NOMO-1 treated with DMSO at 0.1 percent for 48 hours (cell line): ENCODE measurements around the gene PIGC.
"Not testable (repeated sequence)": the region's sequence is repeated elsewhere in the genome, so short reads cannot be mapped to it uniquely, and the experiment has no call there.

Source experiments
- DNase-seq: peaks from one replicate; lab custom pipeline; 2025; ENCODE audit not compliant: unreplicated experiment; lab: John Stamatoyannopoulos, UW

Gene PIGC

DNA sequence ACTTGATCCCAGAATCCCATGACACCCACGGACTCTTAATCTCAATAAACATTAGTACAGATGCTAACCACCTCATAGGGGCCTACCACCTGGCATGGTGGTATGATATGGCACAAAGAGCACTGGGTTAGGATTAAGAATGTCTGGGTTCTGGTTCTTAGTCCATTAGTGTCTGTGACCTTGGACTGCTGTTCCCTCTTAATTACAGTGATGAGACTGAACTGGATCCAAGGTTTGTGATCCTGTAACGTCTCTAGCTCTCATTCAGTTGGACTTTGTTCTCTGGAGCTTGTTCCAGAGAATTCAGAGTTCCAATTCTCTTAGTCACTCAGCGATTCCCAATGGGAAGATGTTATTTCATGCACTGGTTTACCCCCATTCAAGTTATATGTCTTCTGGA lies 23.6 kb upstream of the PIGC start:
- DNase-seq: no peak

DNA sequence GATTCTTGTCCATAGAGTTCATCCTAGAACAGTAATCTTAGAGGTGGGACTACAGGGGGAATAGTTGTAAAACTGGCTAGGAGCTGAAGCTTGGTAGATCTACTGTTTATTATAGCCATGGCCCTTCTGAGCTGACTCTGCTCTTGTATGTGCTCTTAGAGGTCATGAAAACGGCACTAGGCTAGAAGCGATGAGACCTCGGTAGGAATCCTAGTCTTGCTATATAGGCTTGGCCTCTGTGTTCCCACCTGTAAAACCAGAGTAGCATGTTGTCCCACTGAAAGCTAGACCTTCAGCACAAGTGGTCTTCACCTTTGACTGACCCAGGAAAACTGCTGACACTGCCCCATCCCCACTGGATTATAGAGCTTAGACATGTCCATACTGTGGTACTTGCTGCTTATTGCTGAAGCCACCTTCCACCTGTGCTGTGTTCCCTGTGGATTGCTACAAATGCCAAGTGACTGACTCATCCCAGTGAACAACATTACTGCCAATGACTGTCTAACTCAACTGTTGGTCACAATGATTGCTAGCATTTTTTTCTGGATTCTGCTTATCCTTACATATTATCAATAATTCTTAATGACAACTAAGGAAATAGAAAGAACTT lies 23.0 kb upstream of the PIGC start:
- DNase-seq: no peak

DNA sequence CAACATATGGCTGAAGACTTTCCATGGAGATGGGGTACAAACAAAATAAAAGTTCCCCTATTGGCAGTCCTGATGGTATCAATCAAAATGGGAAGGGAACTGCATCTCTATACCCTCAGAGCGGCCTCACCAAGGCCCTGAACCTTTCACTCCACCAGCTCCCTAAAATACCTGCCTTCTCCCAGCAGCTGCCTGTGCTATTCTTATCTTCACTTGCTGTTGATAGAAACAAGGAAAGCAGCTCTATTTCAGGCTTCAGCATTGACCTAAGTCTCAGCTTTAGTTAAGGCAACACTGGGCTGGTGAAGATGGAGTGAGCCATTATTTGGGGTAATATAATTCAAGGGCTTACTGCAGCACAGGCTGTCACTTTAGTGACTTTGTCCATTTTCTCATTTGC lies 21.7 kb upstream of the PIGC start:
- no peak for DNase-seq

DNA sequence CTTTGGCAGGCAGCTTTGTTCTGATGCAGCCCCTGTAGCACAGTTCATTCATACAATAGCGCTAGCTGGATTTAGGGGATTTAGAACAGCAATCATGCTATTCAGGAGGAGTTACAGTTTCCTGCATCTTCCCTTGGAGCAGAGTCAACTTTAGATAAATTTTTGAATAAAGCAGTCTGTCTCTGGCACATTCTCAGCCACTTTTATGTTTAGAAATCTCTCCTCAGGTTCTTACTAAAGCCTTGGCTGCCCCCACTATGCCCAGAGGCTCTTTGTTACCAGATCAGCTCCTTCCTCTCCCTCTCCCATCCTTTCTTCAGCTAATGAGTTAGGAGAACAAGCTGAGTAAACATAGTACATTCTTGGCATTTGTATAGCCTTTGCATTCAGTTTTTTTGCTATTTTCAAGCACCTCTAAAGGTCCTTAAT lies 17.0 kb upstream of the PIGC start:
- DNase-seq: no peak

DNA sequence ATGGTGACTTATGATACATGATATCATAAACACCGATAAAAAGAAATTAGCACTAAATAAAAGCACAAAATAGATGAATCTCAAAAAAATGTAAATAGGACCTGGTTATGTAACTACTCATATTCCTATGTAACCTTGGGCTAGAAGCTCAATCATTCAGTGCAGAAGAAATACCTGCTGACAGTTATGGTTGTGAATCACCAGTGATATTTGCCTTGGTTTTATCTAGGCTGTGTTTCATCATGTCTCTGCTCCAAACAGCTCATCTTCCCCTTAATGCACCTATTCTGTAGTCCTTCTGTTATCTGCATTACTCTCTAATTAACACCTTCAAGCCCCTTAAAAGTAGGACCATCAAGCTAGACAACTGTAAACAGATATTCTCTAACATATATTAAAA lies 16.3 kb upstream of the PIGC start:
- peak; percentile 17 for DNase-seq

DNA sequence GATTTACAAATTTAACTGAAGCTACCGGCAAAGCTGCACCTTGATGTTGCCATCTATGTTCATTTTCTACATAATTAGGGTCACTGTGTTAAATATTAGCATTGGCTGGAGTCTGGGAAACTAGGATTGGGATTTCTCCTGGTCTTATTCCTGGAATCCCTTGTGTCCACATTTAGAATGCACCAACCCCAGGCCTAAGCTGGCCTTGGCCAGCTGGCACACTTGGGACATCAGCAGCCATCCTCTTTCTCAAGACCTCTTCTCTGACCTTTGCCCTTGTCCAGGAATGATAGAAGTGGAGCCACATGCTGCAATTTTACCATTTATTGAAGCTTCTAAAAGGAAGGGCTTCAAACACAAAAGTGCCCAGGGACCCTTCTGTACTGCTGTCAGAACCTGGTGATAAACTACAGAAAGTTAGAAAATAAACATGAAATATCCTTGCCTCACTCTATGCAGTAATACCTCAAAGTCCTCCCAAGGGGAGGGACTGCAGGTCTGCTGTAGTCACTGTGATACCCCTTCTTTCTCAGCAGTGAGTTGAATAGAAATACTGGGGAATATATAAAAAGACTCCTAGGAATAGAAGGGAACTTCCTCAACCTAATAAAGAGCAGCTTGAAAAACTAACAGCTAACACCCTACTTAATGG lies 13.7 kb upstream of the PIGC start:
- no peak for DNase-seq

DNA sequence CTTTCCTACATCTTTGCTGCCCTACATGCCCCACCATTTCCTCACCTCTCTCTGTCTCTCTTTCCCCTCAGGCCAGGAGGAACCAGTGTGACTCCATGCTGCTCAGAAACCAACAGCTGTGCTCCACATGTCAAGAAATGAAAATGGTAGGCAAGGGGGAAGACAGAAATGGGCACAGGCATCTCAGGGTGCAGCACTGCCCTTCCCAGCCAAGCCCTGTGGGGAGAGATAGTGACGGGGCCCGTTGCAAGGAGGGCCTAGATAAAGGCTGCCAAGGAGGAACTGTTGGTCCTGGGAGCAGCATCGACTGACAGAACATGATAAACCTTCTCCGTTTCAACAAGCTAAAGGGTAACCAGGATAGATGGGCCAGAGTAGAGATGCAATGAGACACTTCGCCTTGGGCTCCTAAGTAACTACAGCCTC lies 12.5 kb upstream of the PIGC start:
- DNase-seq: no peak

DNA sequence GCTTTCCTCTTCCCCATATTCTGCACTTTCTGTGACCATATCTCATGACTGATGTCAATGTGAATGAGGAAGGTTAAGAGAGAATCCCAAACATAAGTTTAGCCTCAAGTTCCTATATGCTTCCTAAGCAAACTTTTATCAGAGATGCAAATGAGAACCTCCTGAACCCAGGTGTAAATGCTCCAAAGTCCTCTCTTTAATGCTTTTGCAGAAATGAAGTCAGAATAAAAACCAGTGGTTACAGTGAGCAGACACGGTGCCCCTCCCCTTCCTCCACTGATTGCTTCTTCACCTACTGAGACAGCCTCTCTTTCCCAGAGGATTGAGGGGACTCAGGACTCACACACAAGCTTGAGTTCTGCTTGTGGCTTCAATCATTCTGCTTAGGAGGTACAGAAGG lies 11.6 kb upstream of the PIGC start:
- DNase-seq: no peak

DNA sequence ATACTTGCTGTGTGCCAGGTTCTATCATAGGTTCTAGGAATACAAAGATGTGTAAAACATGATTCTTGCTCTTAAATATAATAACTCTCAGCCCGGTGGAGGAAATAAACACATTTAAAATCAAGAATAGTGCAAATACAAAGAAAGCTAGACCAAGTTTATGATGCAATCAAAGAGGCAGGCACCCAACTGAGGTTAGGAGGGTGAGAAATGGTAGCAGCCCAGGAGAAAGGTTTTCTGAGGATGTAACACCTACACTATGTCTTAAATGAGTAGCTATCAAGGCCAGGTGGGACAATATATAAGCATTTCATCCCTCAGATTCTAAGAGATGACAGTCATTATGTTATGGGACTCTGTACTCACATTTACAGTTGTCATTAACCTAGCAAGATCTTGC lies 9.7 kb upstream of the PIGC start:
- DNase-seq: no peak

DNA sequence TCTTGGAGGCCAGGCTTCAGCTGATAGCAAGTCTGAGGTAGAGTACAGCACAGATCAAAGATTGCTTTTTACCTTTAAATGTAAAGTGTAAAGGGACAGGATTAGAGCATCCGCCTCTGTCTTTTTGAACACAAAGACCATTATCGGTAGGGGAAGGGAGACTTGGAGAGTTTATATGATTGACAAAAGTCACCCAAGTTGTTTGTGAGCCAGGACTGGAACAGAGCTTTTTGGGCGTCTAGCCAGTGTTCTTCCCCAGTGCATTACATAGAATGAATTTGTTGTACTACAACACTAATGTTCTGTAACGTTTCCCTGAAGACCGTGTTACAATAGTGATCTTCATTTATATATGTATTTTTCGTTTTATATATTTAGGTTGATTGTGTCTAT lies 9.3 kb upstream of the PIGC start:
- no peak for DNase-seq

DNA sequence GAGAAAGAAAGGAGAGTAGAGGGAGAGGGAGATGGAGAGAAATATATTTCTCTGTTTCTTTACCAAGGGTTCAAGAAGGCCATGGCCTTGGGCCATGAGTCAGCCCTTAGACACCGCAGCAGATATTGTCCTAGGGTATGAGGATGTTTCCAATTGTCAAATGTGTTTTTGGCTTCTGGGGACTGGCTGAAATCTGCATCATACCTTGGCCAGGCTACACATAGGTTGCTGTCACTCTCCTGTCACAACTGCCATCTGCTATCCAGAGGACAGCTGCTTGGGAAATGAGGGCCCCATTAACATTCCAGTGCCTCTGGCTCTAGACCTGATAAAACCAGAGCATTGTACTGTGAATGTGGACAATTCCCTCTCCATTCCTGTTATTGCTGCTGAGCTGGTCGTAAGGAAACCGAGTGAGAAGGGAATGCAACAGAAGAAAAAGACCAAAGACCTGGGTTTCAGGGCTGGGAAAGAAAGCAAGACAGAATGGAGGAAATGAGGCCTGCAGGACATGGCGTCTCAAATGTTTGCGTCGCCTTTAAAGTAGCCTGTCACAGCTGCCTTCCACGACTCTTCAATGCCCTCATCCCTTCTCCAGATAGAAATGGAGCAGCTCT lies 8.8 kb upstream of the PIGC start:
- no peak for DNase-seq

DNA sequence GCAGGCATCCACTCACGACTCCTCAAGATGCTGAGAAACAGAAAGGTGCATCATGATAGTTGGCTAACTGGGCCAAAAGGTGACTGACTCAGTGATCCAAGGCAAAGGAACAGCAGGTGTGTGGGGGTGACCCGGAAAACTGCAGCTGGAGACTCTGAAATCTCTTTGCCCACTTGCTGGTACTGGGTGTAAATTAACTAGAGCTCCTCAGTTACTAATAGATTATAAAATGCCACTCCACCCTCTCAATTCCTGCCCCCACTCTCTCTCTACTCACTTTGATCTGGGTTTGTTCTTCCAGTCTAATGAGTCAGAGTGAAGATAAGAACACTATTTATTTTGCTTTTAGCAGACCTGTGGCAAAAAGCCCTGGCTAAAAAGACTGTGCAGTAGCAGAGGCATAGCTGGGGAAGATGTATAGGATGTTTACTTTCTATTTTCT lies 7.2 kb upstream of the PIGC start:
- no peak for DNase-seq

DNA sequence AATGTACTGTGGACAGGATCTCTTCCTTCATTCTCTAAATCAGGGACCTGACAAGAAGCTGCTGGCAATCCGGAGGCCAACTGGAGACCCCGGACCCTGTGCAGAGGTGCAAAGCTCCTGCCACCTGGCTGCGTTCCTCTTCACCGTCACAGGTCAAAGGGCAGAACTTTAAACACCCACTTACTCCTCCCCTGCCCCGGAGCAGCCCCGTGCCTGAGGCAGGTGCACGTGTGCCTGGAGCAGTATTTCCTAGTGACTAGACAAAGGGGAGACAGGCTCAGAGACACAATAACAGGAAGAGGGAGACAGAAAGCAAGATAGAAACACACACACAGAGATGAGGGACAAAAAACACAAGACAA lies 6.6 kb upstream of the PIGC start:
- no peak for DNase-seq

DNA sequence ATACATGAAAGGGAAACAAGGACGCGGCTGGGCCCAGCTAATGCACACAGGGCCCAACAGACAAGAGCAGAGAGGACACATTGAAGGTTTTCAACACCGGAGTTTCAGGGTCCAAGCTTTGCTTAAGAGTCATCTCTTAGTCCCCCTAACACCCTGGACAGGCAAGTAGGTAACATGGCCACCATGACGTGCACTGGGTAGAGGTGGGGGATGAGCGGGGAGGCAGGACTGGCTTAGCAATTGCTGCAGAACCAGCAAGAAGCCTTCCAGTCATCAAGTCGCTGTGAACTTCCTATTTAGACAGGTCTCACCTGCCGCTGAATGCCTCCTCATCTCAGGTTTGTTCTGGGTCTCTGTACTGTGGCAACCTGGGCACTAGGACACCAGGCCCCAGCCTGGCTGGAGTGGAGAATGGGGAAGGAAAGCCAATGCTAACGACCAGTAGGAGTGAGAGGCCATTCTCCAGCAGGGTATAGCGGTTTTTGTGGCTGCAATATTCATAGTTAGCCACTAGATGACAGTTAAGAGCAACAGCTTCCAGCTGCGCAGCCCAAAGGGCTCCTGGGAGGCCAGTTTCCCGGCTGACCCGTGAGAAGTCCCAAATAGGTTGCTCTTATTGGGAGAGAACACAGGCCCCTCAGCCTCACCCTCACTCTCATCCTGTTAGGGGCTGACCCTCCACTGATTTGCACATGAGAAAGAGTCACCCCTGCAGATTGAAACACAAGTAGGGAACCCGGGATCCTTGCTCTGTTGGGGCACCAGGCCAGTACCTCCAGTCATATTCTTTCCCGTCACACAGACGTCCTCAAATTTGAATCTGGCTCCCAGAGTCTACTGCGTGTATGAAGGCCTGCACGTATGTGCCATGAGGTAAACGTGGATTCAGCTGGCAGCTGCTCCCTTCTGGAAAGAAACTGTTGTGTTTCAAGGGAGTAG lies 6.0 kb upstream of the PIGC start:
- peak; percentile 75 for DNase-seq

DNA sequence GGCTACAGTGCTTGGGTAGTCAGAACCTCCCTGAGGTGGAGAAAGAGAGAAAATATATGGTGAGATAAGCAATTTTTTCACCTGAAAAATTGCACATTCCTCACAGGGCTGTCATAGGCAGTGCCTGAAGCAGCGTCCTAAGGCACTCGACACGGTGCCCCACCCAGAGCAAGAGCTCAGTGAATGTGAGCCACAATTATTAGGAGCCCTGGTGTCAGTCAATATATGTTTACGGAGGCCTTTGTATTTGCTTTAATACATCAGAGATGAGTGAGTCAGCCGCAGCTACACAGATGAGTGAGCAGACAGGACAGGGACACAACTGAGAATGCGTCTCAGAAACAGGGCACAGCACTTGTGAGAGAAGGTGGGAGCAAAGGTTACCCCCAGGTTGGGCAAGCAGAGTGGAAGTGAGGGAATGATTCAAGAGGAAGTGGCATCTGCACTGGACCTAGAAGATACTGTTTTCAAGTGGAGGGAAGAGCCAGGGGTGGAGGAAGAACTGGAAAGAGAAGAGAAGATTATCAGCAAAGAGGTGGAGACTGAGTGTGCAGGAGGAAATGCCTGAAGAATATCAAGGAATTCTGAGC lies 5.2 kb upstream of the PIGC start:
- peak; percentile 5 for DNase-seq

DNA sequence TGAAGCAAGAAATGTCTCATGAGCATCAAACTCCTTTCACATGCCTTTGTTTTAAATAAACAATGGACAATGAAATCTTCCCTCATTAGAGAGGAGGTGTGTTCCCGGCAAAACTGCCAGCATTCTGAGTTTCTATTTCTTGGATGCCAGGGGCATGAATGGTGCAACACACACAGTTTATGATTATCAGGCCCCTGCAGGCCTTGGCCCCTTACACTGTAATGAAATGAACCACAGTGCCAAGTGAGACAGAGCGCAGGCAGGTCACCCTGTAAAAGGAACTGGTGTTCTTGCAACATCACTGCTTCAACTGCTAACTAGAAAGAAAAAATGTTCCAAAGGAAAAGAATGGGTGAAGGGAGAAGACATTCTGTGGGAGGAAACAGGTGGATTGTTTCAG lies 3.8 kb upstream of the PIGC start:
- peak; percentile 73 for DNase-seq

DNA sequence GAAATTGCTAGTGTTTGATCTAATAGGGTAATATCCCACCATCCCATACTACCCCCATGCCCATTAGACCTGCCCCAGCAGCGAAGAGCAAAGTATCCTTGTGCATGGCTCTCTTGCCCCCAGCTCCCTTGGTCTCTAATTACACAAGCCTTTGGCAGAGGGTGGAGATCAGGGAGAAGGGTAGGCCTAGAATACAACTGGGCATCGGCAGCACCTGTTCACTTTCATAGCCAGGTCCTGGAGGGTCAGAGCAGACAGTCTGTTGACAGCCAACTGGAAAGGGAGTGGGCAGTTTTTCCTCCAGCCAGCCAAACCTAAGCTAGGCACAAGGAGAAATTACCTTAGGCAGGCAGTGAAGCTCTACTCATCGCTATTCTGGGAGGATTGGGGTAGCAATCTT lies 2.7 kb upstream of the PIGC start:
- no peak for DNase-seq

DNA sequence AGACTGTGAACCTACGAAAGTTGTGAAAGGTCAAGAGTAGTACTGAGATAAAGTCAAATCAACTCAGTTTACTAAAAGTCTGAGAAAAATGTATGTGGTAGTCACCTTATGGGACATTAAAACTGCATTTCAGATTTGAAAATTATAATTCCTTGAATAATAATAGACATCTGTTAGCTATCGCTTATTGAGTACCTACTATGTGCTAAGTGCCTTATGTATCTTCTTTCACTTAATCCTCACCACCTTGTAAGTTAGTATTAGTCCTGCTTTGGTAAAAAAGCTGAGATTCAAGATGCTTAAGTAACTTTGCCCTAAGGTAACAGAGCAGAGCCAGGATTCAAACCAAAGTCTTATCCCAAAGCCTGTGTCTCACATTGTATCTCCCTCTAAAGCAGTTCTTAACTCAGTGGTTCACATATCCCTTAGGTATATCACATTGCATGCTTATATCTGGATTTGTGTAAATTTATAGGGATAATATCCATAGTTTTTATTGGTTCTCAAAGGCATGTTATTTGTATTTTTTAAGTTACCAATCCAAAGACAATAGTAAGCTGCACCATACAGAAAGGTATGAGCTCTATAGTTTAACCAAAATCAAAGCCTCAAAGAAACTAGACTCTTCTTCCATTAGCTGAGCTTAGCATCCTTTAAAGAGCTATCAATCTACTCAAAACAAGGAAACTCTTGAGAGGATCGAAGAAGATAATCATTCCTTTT lies 865 bp downstream of the PIGC start:
- peak; percentile 7 for DNase-seq

DNA sequence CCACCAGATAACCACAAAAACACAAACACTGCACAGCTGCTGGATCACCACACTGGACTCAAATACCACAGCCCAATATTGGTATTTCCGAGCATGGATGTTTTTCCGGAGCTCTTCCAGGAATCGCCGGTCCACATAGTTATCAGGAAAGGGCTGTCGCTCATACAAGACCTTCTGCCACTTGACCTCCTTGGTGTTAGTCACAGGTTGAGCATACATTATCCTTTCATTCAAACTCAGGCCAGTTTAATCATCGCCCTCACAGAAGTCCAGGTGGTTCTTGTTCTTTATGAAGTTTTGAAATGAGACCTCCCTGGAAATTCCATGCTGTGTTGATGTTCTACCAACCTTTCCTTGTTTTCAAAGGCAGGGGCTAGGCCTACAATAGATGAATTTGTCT lies 1.5 kb downstream of the PIGC start:
- DNase-seq: no peak

DNA sequence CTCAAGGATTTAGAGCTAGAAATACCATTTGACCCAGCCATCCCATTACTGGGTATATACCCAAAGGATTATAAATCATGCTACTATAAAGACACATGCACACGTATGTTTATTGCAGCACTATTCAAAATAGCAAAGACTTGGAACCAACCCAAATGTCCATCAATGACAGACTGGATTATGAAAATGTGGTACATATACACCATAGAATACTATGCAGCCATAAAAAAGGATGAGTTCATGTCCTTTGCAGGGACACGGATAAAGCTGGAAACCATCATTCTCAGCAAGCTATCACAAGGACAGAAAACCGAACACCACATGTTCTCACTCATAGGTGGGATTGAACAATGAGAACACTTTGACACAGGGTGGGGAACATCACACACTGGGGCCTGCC lies 6.7 kb downstream of the PIGC start:
- not testable (repeated sequence) for DNase-seq
